GM10248 (cell line): Measurements from ENCODE around the gene FAM117B.

Experiments used
- CTCF ChIA-PET: fragments of 300-600 bp; sonication (Branson Sonifier 250); formaldehyde crosslinking; extraction: SDS; loops from one replicate; lab custom pipeline; 2021; ENCODE audit warnings: antibody characterized with exemption; lab: Yijun Ruan, JAX
- POLR2A ChIA-PET: fragments of 350-650 bp; sonication (Branson Sonifier 250); formaldehyde crosslinking; extraction: SDS; loops from one replicate; lab custom pipeline; 2020; ENCODE audit warnings: antibody characterized with exemption; lab: Yijun Ruan, JAX
- DNase-seq: peaks from one replicate; pipeline ENCODE4 v3.0.0; 2012; ENCODE audit errors: extremely low spot score
- TF ChIP-seq, protein P1 (sequence below): IDR thresholded peaks from 2 replicates; pipeline ENCODE4 v1.5.1; 2012; ENCODE audit warnings: mild to moderate bottlenecking, low read depth; ENCODE audit errors: extremely low read depth, missing control alignments, control extremely low read depth

Gene FAM117B

DNA sequence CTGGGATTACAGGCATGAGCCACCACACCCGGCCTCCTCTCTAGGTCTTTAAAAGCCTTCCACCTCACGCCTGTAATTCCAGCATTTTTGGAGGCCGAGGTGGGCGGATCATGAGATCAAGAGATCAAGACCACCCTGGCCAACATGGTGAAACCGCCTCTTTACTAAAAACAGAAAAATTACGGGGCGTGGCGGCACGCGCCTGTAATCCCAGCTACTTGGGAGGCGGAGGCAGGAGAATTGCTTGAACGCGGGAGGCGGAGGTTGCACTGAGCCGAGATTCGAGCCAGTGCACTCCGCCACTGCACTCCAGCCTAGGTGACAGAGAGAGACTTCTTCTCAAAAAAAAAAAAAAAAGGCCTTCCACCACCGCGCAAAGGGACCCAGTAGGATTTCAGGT lies 1.3 kb upstream of the FAM117B start:
- TF ChIP-seq, protein P1, sequence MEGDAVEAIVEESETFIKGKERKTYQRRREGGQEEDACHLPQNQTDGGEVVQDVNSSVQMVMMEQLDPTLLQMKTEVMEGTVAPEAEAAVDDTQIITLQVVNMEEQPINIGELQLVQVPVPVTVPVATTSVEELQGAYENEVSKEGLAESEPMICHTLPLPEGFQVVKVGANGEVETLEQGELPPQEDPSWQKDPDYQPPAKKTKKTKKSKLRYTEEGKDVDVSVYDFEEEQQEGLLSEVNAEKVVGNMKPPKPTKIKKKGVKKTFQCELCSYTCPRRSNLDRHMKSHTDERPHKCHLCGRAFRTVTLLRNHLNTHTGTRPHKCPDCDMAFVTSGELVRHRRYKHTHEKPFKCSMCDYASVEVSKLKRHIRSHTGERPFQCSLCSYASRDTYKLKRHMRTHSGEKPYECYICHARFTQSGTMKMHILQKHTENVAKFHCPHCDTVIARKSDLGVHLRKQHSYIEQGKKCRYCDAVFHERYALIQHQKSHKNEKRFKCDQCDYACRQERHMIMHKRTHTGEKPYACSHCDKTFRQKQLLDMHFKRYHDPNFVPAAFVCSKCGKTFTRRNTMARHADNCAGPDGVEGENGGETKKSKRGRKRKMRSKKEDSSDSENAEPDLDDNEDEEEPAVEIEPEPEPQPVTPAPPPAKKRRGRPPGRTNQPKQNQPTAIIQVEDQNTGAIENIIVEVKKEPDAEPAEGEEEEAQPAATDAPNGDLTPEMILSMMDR, result no peak
- ChIA-PET POLR2A (no interaction called here), CTCF (interaction anchor here (1.6 kb wide), 1 partner anchor 59 kb away, joined by 3 read pairs; no protein-coding TSS in a partner anchor)
- DNase-seq, result no peak

DNA sequence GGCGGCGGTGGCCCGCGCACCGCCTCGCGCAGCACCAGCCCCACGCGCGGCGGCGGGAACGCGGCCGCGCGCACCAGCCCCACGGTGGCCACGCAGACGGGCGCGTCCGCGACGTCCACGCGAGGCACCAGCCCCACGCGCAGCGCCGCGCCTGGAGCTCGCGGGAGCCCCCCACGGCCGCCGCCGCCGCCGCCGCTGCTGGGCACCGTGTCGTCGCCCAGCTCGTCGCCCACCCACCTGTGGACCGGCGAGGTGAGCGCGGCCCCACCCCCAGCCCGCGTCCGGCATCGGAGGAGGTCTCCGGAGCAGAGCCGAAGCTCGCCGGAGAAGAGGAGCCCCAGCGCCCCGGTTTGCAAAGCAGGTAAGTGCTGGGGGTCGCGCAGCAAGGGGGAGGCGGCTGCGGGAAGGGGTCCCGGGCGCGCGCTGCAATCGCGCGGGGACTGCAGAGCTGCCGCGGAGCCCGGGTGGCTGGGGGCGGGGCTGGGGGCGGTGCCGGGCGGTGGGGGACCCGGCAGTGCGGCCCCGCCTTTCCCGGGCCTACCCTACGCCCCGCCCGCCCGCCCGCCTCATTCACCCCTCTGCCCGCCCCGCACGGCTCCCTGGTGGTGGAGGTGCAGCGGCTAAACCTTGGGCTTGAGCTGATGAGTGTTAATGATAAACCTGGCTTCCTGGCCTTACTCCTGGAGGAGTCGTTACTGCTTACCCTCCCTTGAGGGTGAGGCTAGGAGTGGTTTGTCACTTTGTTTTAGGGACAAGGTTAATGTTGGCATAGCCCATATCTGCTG lies 851 bp downstream of the FAM117B start:
- CTCF ChIA-PET, result interaction anchor here (1.5 to 2.6 kb wide), 5 partner anchors 12 to 47 kb away, joined by 3 to 10 read pairs (median 5); no protein-coding TSS in a partner anchor
- TF ChIP-seq, protein P1, result no peak
- DNase-seq, result peak; percentile 94
- POLR2A ChIA-PET, result no interaction called here

DNA sequence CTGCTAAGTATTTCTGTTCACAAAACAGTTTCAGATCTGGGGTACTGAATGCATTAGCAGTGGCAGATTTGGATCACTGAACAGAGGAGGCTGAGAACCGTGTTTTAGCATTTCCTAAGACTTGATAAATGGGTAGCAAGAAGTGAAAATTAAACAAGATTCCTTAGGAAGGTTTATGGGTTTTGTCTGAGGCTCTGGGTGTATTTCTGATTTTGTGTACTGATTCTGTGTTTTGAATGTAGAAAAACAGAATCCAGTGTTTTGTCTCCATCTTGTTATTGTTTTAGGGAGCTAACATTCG lies 1.4 kb downstream of the FAM117B start:
- CTCF ChIA-PET, result interaction anchor here (1.5 to 2.6 kb wide), 3 partner anchors 12 to 47 kb away, joined by 3 to 10 read pairs (median 9); no protein-coding TSS in a partner anchor
- no peak for DNase-seq
- TF ChIP-seq, protein P1, result no peak
- POLR2A ChIA-PET, result no interaction called here

DNA sequence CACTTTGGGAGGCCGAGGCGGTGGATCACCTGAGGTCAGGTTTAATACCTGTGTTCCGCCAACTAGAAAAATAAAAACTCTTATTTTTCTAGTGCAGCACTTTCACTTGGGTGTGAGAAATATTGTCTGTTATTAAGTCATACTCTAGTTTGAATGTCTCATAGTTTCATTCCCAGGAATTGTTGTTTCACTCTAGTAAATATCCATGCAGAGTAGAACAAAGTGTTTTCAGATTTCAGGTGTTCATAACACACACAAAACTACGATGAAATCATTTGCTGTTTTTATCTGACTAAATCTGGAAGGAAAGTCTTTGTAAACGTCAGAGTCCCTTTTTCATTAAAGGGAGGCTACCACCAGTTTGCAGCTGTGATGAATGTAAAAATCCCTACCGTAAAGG lies 4.0 kb downstream of the FAM117B start:
- TF ChIP-seq, protein P1, result no peak
- DNase-seq, result no peak
- CTCF ChIA-PET, result interaction anchor here (1.4 to 1.8 kb wide), 2 partner anchors 10 to 50 kb away, joined by 3 to 5 read pairs; no protein-coding TSS in a partner anchor
- POLR2A ChIA-PET, result no interaction called here

DNA sequence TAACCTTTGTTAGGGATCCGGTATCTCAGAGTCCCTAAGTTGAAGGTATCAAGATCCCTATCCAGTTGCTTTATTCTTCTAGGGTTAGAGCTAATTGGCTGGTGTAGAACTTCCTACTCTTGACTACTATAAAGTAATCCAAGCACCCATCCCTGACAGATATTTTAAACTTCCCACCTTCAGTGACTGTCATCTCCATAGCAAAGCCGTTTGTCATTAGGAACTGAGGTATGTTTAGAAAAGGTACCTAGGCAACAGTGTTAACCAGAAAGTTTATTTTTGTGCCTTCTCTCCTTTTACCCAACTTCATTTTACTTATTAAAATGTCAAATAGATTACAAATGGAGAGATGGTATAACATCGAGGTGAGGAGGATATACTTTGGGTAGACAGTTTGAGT lies 4.5 kb downstream of the FAM117B start:
- no peak for DNase-seq
- CTCF ChIA-PET, result interaction anchor here (1.4 kb wide), 1 partner anchor 11 kb away, joined by 3 read pairs; no protein-coding TSS in a partner anchor
- POLR2A ChIA-PET, result no interaction called here
- TF ChIP-seq, protein P1, result no peak

DNA sequence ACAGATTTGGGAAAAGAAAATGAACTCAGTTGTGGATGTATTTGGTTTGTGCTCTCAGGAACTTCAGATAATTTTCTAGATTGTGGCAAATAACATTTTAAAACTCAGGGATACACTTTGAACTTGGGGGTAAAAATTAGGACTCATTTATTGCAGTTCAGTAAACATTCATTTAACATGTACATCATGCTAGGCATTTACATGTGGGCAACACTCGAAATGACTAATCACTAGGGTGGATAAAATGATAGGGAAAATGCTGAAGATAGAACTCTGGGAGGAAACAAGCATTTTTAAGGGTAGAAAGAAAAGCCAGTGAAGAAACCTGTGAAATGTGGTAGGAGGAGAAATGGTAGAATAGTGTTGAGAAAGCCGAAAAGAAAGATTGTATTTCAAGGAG lies 7.8 kb downstream of the FAM117B start:
- DNase-seq, result no peak
- ChIA-PET POLR2A (no interaction called here), CTCF (interaction anchor here (0.8 kb wide), 1 partner anchor 8 kb away, joined by 4 read pairs; the partner anchor contains the start of gene FAM117B)
- TF ChIP-seq, protein P1, result no peak
